ENCODE measurements around the gene PPIH.

DNA sequence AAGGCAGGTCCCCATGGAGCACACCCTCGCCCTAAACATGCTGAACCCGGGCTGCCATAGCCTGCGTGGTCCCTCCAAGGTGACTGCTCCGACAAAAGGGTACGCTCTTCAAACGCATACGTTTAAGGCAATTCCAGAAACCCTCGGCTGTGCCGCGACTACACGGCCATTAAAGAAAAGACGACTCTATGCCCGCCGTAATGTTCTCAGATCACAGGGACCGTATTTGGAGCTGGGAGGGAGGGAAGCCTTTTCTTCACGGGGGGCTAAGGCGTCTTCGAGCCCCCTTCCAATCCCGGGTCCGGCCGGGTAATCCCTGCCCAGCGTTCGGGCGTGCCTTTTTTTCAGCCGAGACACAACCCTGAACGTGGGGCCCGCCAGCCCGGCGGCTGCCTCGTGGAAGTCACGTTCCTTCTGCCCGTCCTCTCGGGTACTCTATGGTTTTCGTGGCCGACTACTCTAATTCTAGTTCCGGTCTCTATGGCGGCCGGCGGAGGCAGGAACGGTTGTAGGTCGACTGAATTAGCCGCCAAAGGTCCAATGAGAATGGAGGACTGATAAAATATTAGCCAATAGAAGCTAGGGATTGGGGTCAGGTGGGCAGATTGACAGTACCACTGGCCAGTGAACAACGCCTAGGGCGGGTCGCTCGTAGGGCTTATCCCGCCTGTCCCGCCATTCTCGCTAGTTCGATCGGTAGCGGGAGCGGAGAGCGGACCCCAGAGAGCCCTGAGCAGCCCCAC is 23.7 kb downstream of the PPIH start, which contains the start of gene YBX1:
- TF ChIP-seq, protein P1, sequence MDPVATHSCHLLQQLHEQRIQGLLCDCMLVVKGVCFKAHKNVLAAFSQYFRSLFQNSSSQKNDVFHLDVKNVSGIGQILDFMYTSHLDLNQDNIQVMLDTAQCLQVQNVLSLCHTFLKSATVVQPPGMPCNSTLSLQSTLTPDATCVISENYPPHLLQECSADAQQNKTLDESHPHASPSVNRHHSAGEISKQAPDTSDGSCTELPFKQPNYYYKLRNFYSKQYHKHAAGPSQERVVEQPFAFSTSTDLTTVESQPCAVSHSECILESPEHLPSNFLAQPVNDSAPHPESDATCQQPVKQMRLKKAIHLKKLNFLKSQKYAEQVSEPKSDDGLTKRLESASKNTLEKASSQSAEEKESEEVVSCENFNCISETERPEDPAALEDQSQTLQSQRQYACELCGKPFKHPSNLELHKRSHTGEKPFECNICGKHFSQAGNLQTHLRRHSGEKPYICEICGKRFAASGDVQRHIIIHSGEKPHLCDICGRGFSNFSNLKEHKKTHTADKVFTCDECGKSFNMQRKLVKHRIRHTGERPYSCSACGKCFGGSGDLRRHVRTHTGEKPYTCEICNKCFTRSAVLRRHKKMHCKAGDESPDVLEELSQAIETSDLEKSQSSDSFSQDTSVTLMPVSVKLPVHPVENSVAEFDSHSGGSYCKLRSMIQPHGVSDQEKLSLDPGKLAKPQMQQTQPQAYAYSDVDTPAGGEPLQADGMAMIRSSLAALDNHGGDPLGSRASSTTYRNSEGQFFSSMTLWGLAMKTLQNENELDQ (tag by site-specific recombination; IDR thresholded peaks at IDR 0.05; ENCODE audit: low read depth) = no peak
- TF ChIP-seq ZBTB1 (tag by site-specific recombination; IDR thresholded peaks at IDR 0.05) (no peak), ZNF302 (tag by site-specific recombination; IDR thresholded peaks at IDR 0.05; ENCODE audit: low read depth) (no peak)
